ENCODE measurements around the gene MROH2A. TPM values are rescaled to one million over a fixed set of nuclear protein-coding genes. Genes with fewer than 3 reads are reported as not detected.

MROH2A gene
- total RNA-seq, 1 experiment from 2014 or later, result not detected

DNA sequence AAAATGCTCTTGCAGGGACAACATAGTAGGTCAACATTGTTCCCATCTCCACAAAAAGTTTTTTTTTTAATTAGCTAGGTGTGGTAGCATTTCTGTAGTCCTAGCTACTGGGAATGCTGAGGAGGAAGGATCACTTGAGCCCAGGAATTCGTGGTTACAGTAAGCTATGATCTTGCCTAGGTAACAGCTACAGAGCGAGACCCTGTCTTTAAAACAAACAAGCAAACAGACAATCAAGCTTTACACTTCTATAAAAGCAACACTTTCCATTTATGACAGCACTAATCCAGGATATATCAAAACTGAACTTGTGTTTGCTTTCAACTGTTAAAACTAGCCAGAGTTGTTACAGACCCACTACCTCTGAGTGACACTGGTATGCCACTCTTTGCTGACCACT, 37.3 kb upstream of the MROH2A start:
- H3K4me1 ChIP-seq (ENCODE audit: control insufficient read depth in 1 of 2, insufficient read depth in 2 of 2, low read length in 2 of 2), result no peaks in the 10 kb centered on the region
- H3K9me2 ChIP-seq (ENCODE audit: insufficient read depth), result no peaks in the 10 kb centered on the region
- CTCF ChIA-PET, result no interaction called here
- H3K36me3 ChIP-seq (ENCODE audit: control insufficient read depth in 1 of 2, insufficient read depth in 2 of 2, low read length in 2 of 2), result no peaks in the 10 kb centered on the region
- ATAC-seq (no peak), DNase-seq (ENCODE audit: low read depth, low spot score) (no peak)
- no peaks in the 10 kb centered on the region for H3K79me2 ChIP-seq (ENCODE audit: insufficient read depth, low read length)
- no peak overlapping the region for H3K9ac ChIP-seq (ENCODE audit: low read length)
- intact Hi-C loops (cut with micrococcal nuclease), result no loop called here
- POLR2A ChIA-PET, result no interaction called here
- H3K4me3 ChIP-seq (replicated peaks in 1 of 2; ENCODE audit: low read depth in 1 of 2, low read length in 2 of 2), result no peak overlapping the region
- H2AFZ ChIP-seq (ENCODE audit: low read depth, low read length, poor library complexity, severe bottlenecking), result no peak overlapping the region
- H3K4me2 ChIP-seq (ENCODE audit: low read length), result no peak overlapping the region
- H3K27ac ChIP-seq (ENCODE audit: low read depth, low read length), result no peak overlapping the region
- no peaks in the 10 kb centered on the region for H3K9me3 ChIP-seq (ENCODE audit: control insufficient read depth in 1 of 2, insufficient read depth in 1 of 2, low read depth in 1 of 2, low read length in 2 of 2)
- RAD21 ChIA-PET (ENCODE audit: low non-redundant PET in 1 of 2, low total read pairs in 2 of 2, uncharacterized antibody in 2 of 2, unreplicated experiment in 2 of 2), result no interaction called here
- no peaks in the 10 kb centered on the region for H3K27me3 ChIP-seq (ENCODE audit: insufficient read depth, low read length)
- TF ChIP-seq POLR2AphosphoS5 (IDR thresholded peaks at IDR 0.05; ENCODE audit: low read depth, low read length) (no peak), ZNF274 (IDR thresholded peaks at IDR 0.05; ENCODE audit: low read depth, low read length) (no peak), CEBPB (IDR thresholded peaks at IDR 0.05; ENCODE audit: low read depth) (no peak), SRF (IDR thresholded peaks at IDR 0.05; ENCODE audit: low read depth) (no peak), TCF7L2 (IDR thresholded peaks at IDR 0.05; ENCODE audit: borderline replicate concordance, extremely low read depth, insufficient read depth, insufficient read length) (no peak), EGR1 (IDR thresholded peaks at IDR 0.05; ENCODE audit: low read depth) (no peak)
- TF ChIP-seq, protein P1, sequence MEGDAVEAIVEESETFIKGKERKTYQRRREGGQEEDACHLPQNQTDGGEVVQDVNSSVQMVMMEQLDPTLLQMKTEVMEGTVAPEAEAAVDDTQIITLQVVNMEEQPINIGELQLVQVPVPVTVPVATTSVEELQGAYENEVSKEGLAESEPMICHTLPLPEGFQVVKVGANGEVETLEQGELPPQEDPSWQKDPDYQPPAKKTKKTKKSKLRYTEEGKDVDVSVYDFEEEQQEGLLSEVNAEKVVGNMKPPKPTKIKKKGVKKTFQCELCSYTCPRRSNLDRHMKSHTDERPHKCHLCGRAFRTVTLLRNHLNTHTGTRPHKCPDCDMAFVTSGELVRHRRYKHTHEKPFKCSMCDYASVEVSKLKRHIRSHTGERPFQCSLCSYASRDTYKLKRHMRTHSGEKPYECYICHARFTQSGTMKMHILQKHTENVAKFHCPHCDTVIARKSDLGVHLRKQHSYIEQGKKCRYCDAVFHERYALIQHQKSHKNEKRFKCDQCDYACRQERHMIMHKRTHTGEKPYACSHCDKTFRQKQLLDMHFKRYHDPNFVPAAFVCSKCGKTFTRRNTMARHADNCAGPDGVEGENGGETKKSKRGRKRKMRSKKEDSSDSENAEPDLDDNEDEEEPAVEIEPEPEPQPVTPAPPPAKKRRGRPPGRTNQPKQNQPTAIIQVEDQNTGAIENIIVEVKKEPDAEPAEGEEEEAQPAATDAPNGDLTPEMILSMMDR (IDR thresholded peaks at IDR 0.05 in 2 of 3, conservative IDR thresholded peaks at IDR 0.05 in 1 of 3; ENCODE audit: borderline replicate concordance in 1 of 3, insufficient read depth in 1 of 3, low read depth in 2 of 3, low read length in 2 of 3), result no peak
- no peaks in the 10 kb centered on the region for H4K20me1 ChIP-seq (ENCODE audit: insufficient read depth)
- BruUV-seq (replicated peaks), result no TSS peak

All from HCT116 (cell line).